ENCODE data around the gene WDR90. TPM values are rescaled to one million over a fixed set of nuclear protein-coding genes. Genes with fewer than 3 reads are reported as not detected.
A peak's percentile ranks its signal among the peaks of the same experiment; 100 is the strongest.

WDR90 gene
- total and polyA plus RNA-seq, 2 experiments from 2014 or later = 25.9 to 42.2 TPM

DNA sequence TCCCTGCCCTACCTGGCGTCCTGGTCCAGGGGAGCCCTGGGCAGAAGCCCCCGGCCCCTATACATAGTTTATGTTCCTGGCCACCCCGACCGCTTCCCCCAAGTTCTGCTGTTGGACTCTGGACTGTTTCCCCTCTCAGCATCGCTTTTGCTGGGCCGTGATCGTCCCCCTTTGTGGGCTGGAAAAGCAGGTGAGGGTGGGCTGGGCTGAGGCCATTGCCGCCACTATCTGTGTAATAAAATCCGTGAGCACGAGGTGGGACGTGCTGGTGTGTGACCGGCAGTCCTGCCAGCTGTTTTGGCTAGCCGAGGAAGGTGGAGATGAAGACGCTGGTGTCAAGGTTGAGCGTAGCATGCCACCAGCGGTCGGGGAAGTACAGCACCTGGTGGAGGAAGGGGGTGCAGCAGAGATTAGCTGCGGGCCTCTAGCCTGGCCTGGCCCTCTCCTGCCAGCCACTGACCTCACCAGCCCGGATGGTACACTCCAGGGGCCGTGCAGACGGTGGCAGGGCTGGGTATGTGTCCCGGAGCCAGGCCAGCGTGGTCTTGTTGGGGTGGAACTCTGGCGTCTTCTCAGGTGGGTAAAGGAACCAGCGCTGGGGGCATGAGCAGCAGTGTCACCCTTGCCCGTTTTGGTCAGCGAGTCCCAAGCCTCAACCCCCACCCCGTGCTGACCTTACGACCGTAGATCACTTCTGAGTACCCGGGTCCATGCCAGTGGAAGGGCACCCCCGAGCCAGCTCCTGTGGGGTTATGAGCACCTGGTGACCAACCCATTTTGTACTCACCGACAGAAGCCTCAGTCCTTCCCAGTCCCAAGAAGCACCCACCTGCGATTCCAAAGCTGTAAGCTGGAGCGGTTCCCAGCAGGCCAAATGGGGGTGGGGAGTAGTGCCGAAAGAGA lies 33.6 kb downstream of the WDR90 start:
- peaks cover 24% of the 10 kb centered on the region for H3F3A ChIP-seq (replicated peaks; ENCODE audit: low read depth)
- Mint-ChIP-seq H3K4me1 (peaks cover 20% of the 10 kb centered on the region), H3K27me3 (ENCODE audit: insufficient read depth, low read depth, poor library complexity) (peaks cover 23% of the 10 kb centered on the region), H3K4me3 (peak overlapping the region; percentile 84), H3K9me3 (no peaks in the 10 kb centered on the region; the same call in 1 of the 3 replicates), H3K27ac (no peak overlapping the region), H3K36me3 (ENCODE audit: low read depth) (peaks cover 34% of the 10 kb centered on the region)
- peaks cover 5% of the 10 kb centered on the region; the same call in 1 of the 2 replicates for H3K4me1 ChIP-seq (ENCODE audit: insufficient read depth)
- H2AFZ ChIP-seq = no peak overlapping the region
- peaks cover 14% of the 10 kb centered on the region; the same call in 1 of the 2 replicates for H4K20me1 ChIP-seq (replicated peaks; ENCODE audit: insufficient read depth)
- H3K27ac ChIP-seq (ENCODE audit: low read depth) = no peak overlapping the region
- no peaks in the 10 kb centered on the region; the same call in 1 of the 2 replicates for H3K36me3 ChIP-seq (ENCODE audit: insufficient read depth)
- H3K9me2 ChIP-seq (ENCODE audit: insufficient read depth) = no peaks in the 10 kb centered on the region
- DNase-seq (ENCODE audit: low spot score) (no peak), ATAC-seq (no peak)
- TF ChIP-seq POLR2AphosphoS5 (IDR thresholded peaks at IDR 0.05; ENCODE audit: low read depth) (no peak), STAT1 (IDR thresholded peaks at IDR 0.05; ENCODE audit: unreplicated experiment) (no peak), JUNB (IDR thresholded peaks at IDR 0.05; ENCODE audit: unreplicated experiment) (no peak), EZH2phosphoT487 (IDR thresholded peaks at IDR 0.05; ENCODE audit: unreplicated experiment) (no peak), EZH2 (IDR thresholded peaks at IDR 0.05; ENCODE audit: low read depth, unreplicated experiment) (no peak), NANOG (IDR thresholded peaks at IDR 0.05; ENCODE audit: borderline replicate concordance) (no peak)
- TF ChIP-seq, protein P1, sequence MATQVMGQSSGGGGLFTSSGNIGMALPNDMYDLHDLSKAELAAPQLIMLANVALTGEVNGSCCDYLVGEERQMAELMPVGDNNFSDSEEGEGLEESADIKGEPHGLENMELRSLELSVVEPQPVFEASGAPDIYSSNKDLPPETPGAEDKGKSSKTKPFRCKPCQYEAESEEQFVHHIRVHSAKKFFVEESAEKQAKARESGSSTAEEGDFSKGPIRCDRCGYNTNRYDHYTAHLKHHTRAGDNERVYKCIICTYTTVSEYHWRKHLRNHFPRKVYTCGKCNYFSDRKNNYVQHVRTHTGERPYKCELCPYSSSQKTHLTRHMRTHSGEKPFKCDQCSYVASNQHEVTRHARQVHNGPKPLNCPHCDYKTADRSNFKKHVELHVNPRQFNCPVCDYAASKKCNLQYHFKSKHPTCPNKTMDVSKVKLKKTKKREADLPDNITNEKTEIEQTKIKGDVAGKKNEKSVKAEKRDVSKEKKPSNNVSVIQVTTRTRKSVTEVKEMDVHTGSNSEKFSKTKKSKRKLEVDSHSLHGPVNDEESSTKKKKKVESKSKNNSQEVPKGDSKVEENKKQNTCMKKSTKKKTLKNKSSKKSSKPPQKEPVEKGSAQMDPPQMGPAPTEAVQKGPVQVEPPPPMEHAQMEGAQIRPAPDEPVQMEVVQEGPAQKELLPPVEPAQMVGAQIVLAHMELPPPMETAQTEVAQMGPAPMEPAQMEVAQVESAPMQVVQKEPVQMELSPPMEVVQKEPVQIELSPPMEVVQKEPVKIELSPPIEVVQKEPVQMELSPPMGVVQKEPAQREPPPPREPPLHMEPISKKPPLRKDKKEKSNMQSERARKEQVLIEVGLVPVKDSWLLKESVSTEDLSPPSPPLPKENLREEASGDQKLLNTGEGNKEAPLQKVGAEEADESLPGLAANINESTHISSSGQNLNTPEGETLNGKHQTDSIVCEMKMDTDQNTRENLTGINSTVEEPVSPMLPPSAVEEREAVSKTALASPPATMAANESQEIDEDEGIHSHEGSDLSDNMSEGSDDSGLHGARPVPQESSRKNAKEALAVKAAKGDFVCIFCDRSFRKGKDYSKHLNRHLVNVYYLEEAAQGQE (IDR thresholded peaks at IDR 0.05; ENCODE audit: unreplicated experiment) = no peak
- TF ChIP-seq, protein P2, sequence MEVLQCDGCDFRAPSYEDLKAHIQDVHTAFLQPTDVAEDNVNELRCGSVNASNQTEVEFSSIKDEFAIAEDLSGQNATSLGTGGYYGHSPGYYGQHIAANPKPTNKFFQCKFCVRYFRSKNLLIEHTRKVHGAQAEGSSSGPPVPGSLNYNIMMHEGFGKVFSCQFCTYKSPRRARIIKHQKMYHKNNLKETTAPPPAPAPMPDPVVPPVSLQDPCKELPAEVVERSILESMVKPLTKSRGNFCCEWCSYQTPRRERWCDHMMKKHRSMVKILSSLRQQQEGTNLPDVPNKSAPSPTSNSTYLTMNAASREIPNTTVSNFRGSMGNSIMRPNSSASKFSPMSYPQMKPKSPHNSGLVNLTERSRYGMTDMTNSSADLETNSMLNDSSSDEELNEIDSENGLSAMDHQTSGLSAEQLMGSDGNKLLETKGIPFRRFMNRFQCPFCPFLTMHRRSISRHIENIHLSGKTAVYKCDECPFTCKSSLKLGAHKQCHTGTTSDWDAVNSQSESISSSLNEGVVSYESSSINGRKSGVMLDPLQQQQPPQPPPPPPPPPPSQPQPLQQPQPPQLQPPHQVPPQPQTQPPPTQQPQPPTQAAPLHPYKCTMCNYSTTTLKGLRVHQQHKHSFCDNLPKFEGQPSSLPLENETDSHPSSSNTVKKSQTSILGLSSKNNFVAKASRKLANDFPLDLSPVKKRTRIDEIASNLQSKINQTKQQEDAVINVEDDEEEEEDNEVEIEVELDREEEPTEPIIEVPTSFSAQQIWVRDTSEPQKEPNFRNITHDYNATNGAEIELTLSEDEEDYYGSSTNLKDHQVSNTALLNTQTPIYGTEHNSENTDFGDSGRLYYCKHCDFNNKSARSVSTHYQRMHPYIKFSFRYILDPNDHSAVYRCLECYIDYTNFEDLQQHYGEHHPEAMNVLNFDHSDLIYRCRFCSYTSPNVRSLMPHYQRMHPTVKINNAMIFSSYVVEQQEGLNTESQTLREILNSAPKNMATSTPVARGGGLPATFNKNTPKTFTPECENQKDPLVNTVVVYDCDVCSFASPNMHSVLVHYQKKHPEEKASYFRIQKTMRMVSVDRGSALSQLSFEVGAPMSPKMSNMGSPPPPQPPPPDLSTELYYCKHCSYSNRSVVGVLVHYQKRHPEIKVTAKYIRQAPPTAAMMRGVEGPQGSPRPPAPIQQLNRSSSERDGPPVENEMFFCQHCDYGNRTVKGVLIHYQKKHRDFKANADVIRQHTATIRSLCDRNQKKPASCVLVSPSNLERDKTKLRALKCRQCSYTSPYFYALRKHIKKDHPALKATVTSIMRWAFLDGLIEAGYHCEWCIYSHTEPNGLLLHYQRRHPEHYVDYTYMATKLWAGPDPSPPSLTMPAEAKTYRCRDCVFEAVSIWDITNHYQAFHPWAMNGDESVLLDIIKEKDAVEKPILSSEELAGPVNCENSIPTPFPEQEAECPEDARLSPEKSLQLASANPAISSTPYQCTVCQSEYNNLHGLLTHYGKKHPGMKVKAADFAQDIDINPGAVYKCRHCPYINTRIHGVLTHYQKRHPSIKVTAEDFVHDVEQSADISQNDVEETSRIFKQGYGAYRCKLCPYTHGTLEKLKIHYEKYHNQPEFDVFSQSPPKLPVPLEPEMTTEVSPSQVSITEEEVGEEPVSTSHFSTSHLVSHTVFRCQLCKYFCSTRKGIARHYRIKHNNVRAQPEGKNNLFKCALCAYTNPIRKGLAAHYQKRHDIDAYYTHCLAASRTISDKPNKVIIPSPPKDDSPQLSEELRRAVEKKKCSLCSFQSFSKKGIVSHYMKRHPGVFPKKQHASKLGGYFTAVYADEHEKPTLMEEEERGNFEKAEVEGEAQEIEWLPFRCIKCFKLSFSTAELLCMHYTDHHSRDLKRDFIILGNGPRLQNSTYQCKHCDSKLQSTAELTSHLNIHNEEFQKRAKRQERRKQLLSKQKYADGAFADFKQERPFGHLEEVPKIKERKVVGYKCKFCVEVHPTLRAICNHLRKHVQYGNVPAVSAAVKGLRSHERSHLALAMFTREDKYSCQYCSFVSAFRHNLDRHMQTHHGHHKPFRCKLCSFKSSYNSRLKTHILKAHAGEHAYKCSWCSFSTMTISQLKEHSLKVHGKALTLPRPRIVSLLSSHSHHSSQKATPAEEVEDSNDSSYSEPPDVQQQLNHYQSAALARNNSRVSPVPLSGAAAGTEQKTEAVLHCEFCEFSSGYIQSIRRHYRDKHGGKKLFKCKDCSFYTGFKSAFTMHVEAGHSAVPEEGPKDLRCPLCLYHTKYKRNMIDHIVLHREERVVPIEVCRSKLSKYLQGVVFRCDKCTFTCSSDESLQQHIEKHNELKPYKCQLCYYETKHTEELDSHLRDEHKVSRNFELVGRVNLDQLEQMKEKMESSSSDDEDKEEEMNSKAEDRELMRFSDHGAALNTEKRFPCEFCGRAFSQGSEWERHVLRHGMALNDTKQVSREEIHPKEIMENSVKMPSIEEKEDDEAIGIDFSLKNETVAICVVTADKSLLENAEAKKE (CRISPR knock-in tag; IDR thresholded peaks at IDR 0.05) = no peak
- TF ChIP-seq, protein P3, sequence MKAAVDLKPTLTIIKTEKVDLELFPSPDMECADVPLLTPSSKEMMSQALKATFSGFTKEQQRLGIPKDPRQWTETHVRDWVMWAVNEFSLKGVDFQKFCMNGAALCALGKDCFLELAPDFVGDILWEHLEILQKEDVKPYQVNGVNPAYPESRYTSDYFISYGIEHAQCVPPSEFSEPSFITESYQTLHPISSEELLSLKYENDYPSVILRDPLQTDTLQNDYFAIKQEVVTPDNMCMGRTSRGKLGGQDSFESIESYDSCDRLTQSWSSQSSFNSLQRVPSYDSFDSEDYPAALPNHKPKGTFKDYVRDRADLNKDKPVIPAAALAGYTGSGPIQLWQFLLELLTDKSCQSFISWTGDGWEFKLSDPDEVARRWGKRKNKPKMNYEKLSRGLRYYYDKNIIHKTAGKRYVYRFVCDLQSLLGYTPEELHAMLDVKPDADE (IDR thresholded peaks at IDR 0.05) = no peak
- peak overlapping the region; percentile 72 for H3K4me3 ChIP-seq
- H3K79me2 ChIP-seq (replicated peaks; ENCODE audit: insufficient read depth) = peaks cover 9% of the 10 kb centered on the region; the same call in 1 of the 2 replicates
- peak overlapping the region; percentile 84 for H3K4me2 ChIP-seq
- no peaks in the 10 kb centered on the region for H3K27me3 ChIP-seq (ENCODE audit: insufficient read depth)
